Hepatocyte (in vitro differentiated cells): ENCODE results near the gene ACTL7A. TPM values are rescaled to one million over a fixed set of nuclear protein-coding genes. Genes with fewer than 3 reads are reported as not detected.

Experiments used
- DNase-seq: peaks from one replicate; pipeline ENCODE4 v3.0.0-alpha.2; 2016; ENCODE audit warnings: low spot score
- H2AFZ ChIP-seq: fragments of 200-600 bp; sonication (generic); 2 replicates; pipeline ENCODE4 v1.6.0; 2016; ENCODE audit warnings: antibody characterized with exemption, mild to moderate bottlenecking
- H3K27ac ChIP-seq: fragments of 200-600 bp; sonication (generic); 2 replicates; pipeline ENCODE4 v1.5.1; 2016; ENCODE audit warnings: mild to moderate bottlenecking
- H3K27me3 ChIP-seq: fragments of 200-600 bp; sonication (generic); 2 replicates; pipeline ENCODE4 v1.6.1; 2016
- H3K36me3 ChIP-seq: fragments of 200-600 bp; sonication (generic); replicated peaks from 2 replicates; pipeline ENCODE4 v1.5.1; 2016; ENCODE audit warnings: low read depth; ENCODE audit not compliant: insufficient read depth
- H3K4me1 ChIP-seq: fragments of 200-600 bp; sonication (generic); 2 replicates; pipeline ENCODE4 v1.5.1; 2016; ENCODE audit warnings: mild to moderate bottlenecking, moderate library complexity; ENCODE audit not compliant: insufficient read depth
- H3K4me2 ChIP-seq: fragments of 200-600 bp; sonication (generic); 2 replicates; pipeline ENCODE4 v1.6.0; 2016
- H3K4me3 ChIP-seq: fragments of 200-600 bp; sonication (generic); 2 replicates; pipeline ENCODE4 v1.5.1; 2016; ENCODE audit warnings: mild to moderate bottlenecking
- H3K79me2 ChIP-seq: fragments of 200-600 bp; sonication (generic); 2 replicates; pipeline ENCODE4 v1.6.0; 2017; ENCODE audit warnings: mild to moderate bottlenecking
- H3K9me2 ChIP-seq: fragments of 200-600 bp; sonication (generic); replicated peaks from 2 replicates; pipeline ENCODE4 v1.6.0; 2017; ENCODE audit warnings: mild to moderate bottlenecking; ENCODE audit not compliant: insufficient read depth
- H3K9me3 ChIP-seq: fragments of 200-600 bp; sonication (generic); 2 replicates; pipeline ENCODE4 v1.5.1; 2016; ENCODE audit warnings: low read depth, mild to moderate bottlenecking
- H4K20me1 ChIP-seq: fragments of 200-600 bp; sonication (generic); 2 replicates; pipeline ENCODE4 v1.6.0; 2016; ENCODE audit warnings: mild to moderate bottlenecking; ENCODE audit not compliant: insufficient read depth, poor library complexity, severe bottlenecking
- CTCF ChIP-seq: fragments of 200-600 bp; sonication (generic); IDR thresholded peaks from 2 replicates; pipeline ENCODE4 v1.5.1; 2016; ENCODE audit warnings: antibody characterized with exemption, mild to moderate bottlenecking; ENCODE audit not compliant: poor library complexity
- EZH2 ChIP-seq: fragments of 200-600 bp; sonication (generic); IDR thresholded peaks from 2 replicates; pipeline ENCODE4 v1.6.1; 2016; ENCODE audit warnings: antibody characterized with exemption, mild to moderate bottlenecking, borderline replicate concordance
- EZH2phosphoT487 ChIP-seq: fragments of 200-600 bp; sonication (generic); IDR thresholded peaks from one replicate; pipeline ENCODE4 v1.6.1; 2018; ENCODE audit warnings: antibody characterized with exemption, mild to moderate bottlenecking, low read depth, moderate library complexity; ENCODE audit not compliant: unreplicated experiment, severe bottlenecking
- WGBS: methylation state at CpG from one replicate; pipeline ENCODE4 v1.1.6; 2016; ENCODE audit warnings: low lambda C conversion rate; ENCODE audit errors: missing lambda C conversion rate; 5-methylcytosine and 5-hydroxymethylcytosine counted together
- polyA plus RNA-seq: library from polyadenylated mRNA; unstranded; fragments of >200 nt; fragmentation: Nextera tagmentation; extraction: Ambion mirVana; gene quantifications from 2 replicates; pipeline ENCODE4 v1.2.1, GENCODE V29; 2016
- total RNA-seq: library from RNA; depleted of rRNA; stranded (reverse); fragments of >200 nt; gene quantifications from 2 replicates; pipeline ENCODE4 v1.2.3, GENCODE V29; 2014

The ACTL7A gene
- total and polyA plus RNA-seq, 2 experiments from 2014 or later, result not detected

GRCh38 chr9:108815156-108815555 lies 46.9 kb upstream of the ACTL7A start:
- Histone ChIP-seq H3K4me1 (peaks cover 11% of the 10 kb centered on the region), H3K79me2 (no peaks in the 10 kb centered on the region), H3K4me2 (no peak overlapping the region), H3K4me3 (no peak overlapping the region), H3K9me3 (no peaks in the 10 kb centered on the region), H2AFZ (no peak overlapping the region), H3K27me3 (no peaks in the 10 kb centered on the region), H3K27ac (no peak overlapping the region), H3K36me3 (no peaks in the 10 kb centered on the region), H3K9me2 (no peaks in the 10 kb centered on the region), H4K20me1 (no peaks in the 10 kb centered on the region)
- TF ChIP-seq EZH2 (no peak), CTCF (no peak), EZH2phosphoT487 (no peak)
- DNase-seq, result peak; percentile 27
- 71% methylated on average over 3 of the region's 3 CpGs for WGBS

- WGBS, result 65% methylated on average over 10 of the region's 10 CpGs
- TF ChIP-seq EZH2 (no peak), CTCF (no peak), EZH2phosphoT487 (no peak)
- Histone ChIP-seq H3K79me2 (no peaks in the 10 kb centered on the region), H3K27ac (no peak overlapping the region), H4K20me1 (no peaks in the 10 kb centered on the region), H3K4me1 (peaks cover 11% of the 10 kb centered on the region), H3K4me3 (no peak overlapping the region), H3K9me3 (no peaks in the 10 kb centered on the region), H3K4me2 (no peak overlapping the region), H3K36me3 (no peaks in the 10 kb centered on the region), H2AFZ (no peak overlapping the region), H3K9me2 (no peaks in the 10 kb centered on the region), H3K27me3 (no peaks in the 10 kb centered on the region)
- DNase-seq, result no peak
These were observed 46.0 kb upstream of the ACTL7A start for GRCh38 chr9:108816037-108816436.

GRCh38 chr9:108823829-108824228 lies 38.2 kb upstream of the ACTL7A start:
- 95% methylated on average over 3 of the region's 3 CpGs for whole genome bisulfite sequencing
- no peak for DNase-seq
- no peak overlapping the region for H2AFZ ChIP-seq
- no peaks in the 10 kb centered on the region for H3K4me1 ChIP-seq
- H3K9me2 ChIP-seq, result no peaks in the 10 kb centered on the region
- no peak overlapping the region for H3K4me3 ChIP-seq
- H3K27me3 ChIP-seq, result peaks cover 3% of the 10 kb centered on the region
- H3K79me2 ChIP-seq, result no peaks in the 10 kb centered on the region
- no peaks in the 10 kb centered on the region for H3K9me3 ChIP-seq
- TF ChIP-seq CTCF, result no peak
- no peak for TF ChIP-seq EZH2phosphoT487
- TF ChIP-seq EZH2, result no peak
- no peak overlapping the region for H3K27ac ChIP-seq
- no peaks in the 10 kb centered on the region for H3K36me3 ChIP-seq
- H4K20me1 ChIP-seq, result no peaks in the 10 kb centered on the region
- H3K4me2 ChIP-seq, result no peak overlapping the region

GRCh38 chr9:108830272-108830671 lies 31.8 kb upstream of the ACTL7A start:
- no peak overlapping the region for H2AFZ ChIP-seq
- peaks cover 3% of the 10 kb centered on the region for H3K27me3 ChIP-seq
- H3K4me3 ChIP-seq, result no peak overlapping the region
- H3K79me2 ChIP-seq, result no peaks in the 10 kb centered on the region
- no peaks in the 10 kb centered on the region for H3K36me3 ChIP-seq
- no peak for DNase-seq
- no peak overlapping the region for H3K4me2 ChIP-seq
- 82% methylated on average over 2 of the region's 2 CpGs for WGBS
- H3K9me3 ChIP-seq, result no peaks in the 10 kb centered on the region
- no peaks in the 10 kb centered on the region for H4K20me1 ChIP-seq
- TF ChIP-seq CTCF, result no peak
- TF ChIP-seq EZH2phosphoT487, result no peak
- TF ChIP-seq EZH2, result no peak
- no peaks in the 10 kb centered on the region for H3K9me2 ChIP-seq
- no peak overlapping the region for H3K27ac ChIP-seq
- no peaks in the 10 kb centered on the region for H3K4me1 ChIP-seq
